Upper lobe of left lung (tissue), 4 donors: Measurements from ENCODE around the gene RNASEH2B.

Source experiments
- POLR2A ChIP-seq, 4 donors: fragments of 450-650 bp; IDR thresholded peaks; one replicate each; pipeline ENCODE4 v1.5.1; 2016 to 2017; ENCODE audit warnings: antibody characterized with exemption in 4 of 4, mild to moderate bottlenecking in 2 of 4
- TF ChIP-seq, protein P1 (sequence below), 6 experiments: fragments of 450-650 bp in 4 of 6; fragments of 200-600 bp in 2 of 6; sonication (generic) in 2 of 6; IDR thresholded peaks; one replicate each; pipeline ENCODE4 v1.5.1; 2016 to 2019; ENCODE audit warnings: antibody characterized with exemption in 6 of 6

- TF ChIP-seq, protein P1, sequence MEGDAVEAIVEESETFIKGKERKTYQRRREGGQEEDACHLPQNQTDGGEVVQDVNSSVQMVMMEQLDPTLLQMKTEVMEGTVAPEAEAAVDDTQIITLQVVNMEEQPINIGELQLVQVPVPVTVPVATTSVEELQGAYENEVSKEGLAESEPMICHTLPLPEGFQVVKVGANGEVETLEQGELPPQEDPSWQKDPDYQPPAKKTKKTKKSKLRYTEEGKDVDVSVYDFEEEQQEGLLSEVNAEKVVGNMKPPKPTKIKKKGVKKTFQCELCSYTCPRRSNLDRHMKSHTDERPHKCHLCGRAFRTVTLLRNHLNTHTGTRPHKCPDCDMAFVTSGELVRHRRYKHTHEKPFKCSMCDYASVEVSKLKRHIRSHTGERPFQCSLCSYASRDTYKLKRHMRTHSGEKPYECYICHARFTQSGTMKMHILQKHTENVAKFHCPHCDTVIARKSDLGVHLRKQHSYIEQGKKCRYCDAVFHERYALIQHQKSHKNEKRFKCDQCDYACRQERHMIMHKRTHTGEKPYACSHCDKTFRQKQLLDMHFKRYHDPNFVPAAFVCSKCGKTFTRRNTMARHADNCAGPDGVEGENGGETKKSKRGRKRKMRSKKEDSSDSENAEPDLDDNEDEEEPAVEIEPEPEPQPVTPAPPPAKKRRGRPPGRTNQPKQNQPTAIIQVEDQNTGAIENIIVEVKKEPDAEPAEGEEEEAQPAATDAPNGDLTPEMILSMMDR (IDR thresholded peaks at IDR 0.05): no peak
- TF ChIP-seq POLR2A (IDR thresholded peaks at IDR 0.05): no peak
These were observed 82.3 kb downstream of the RNASEH2B start for GRCh38 chr13:50991579-50992521.
